Ovary (tissue), 3 donors: ENCODE results near the gene VPS36.

ENCODE experiments used
- CTCF ChIP-seq, 3 donors: fragments of 450-650 bp in 2 of 3; fragments of 200-600 bp in 1 of 3; IDR thresholded peaks; one replicate each; pipeline versions ENCODE4 v1.5.1 to v1.8.0; 2016 to 2022; ENCODE audit warnings: antibody characterized with exemption in 3 of 3, mild to moderate bottlenecking in 1 of 3
- EP300 ChIP-seq: sonication (generic); formaldehyde crosslinking; IDR thresholded peaks from one replicate; pipeline ENCODE4 v1.6.1; 2017; ENCODE audit warnings: antibody characterized with exemption
- POLR2A ChIP-seq: fragments of 450-650 bp; IDR thresholded peaks from one replicate; pipeline ENCODE4 v1.6.1; 2017; ENCODE audit warnings: antibody characterized with exemption, mild to moderate bottlenecking, moderate library complexity
- donor health status: DM: no; HTN: no; CAD: no.

- TF ChIP-seq CTCF (IDR thresholded peaks at IDR 0.05) (no peak), EP300 (no peak), POLR2A (no peak)
Observed at GRCh38 chr13:52450793-52451116, 321 bp upstream of the VPS36 start.
